GM18508 (cell line): Measurements from ENCODE around the gene ACYP1.

ENCODE experiments used
- ATAC-seq: cut with Tn5 transposase; IDR thresholded peaks from one replicate; pipeline ENCODE4 v1.9.1; 2021; ENCODE audit warnings: moderate number of reproducible peaks; ENCODE audit not compliant: insufficient read depth, unreplicated experiment

Gene ACYP1

GRCh38 chr14:75044322-75044721 is 19.5 kb downstream of the ACYP1 start:
- ATAC-seq: no peak

DNA sequence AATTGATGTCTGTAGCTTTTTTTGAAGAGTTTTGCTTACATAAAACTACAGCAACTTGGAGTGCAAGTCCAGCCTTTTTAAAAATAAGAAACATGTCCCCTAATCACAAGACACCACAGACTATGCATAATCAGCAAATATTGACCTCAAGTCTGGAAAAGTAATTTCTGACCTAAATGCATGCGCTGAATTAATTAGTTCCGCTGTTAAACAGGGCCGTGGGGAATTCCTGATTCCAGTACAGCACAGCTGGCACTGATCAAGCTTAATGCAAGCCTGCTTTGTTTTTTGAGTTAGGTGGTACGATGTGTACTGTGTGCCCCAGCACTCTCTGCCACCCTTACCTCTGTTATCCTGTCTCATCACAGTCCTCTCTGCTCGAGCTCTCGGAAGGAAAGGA is 21.8 kb downstream of the ACYP1 start:
- no peak for ATAC-seq

- ATAC-seq: no peak
Measured at GRCh38 chr14:75041613-75042012, 22.2 kb downstream of the ACYP1 start.

DNA sequence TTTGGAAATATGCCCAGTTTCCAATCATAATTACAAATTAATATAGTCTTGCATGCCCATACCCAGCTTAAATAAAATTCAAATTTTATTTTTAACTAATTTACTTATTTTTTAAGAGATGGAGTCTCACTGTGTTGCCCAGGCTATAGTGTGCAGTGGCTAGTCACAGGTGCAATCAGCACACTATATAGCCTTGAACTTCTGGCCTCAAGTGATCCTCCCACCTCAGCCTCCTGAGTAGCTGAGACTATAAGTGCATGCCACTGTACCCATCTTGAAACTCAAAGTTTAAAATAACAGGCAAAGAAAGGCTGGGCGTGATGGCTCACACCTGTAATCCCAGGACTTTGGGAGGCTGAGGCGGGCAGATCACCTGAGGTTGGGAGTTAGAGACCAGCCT is 22.9 kb downstream of the ACYP1 start:
- ATAC-seq: no peak

- ATAC-seq: no peak
Measured at GRCh38 chr14:75040507-75040906, 23.3 kb downstream of the ACYP1 start.

- ATAC-seq: no peak
Measured at GRCh38 chr14:75032939-75033338, 30.9 kb downstream of the ACYP1 start.

DNA sequence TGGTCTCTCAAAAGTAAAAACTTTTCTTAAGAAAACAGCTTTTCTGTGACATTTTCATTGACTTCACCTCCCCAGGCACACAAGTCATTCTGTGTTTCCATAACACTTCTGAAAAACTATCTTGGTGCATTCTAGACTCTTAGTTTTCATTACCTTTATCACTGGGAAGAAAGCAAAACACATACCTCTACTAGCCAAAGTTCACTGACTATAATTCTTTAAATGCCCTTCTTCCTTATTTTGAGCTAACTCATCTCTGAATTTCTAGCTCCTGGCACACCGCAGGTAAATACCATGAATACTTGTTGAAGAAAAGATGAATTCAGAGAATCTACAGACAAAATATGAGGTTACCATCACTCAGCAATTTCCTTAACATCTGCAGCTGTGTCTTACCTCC is 33.7 kb downstream of the ACYP1 start:
- no peak for ATAC-seq

- ATAC-seq: no peak
Measured at GRCh38 chr14:75025876-75026275, 37.9 kb downstream of the ACYP1 start.

- ATAC-seq: no peak
Measured at GRCh38 chr14:75025082-75025481, 38.7 kb downstream of the ACYP1 start.

GRCh38 chr14:75023108-75023507 is 40.7 kb downstream of the ACYP1 start:
- ATAC-seq: no peak

DNA sequence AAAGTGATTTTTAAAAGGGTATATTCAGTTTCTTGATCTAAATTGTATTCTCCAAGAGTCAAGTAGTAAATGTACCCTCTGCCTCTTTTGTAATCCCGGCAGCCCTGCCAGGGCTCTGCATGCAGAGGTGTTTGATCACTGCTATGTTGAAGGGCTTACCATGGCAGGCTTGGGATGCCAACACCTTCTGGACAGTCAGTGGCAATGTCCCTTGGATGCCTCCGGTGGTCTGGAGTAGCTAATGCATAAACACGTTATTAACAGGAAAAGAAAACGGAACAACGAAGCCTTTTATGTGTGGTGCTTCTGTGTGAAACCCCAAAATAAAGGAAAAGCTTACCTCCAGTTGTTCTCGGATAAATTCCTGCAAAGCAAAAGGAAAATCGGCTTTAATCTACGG is 41.2 kb downstream of the ACYP1 start:
- no peak for ATAC-seq

GRCh38 chr14:75018694-75019093 is 45.1 kb downstream of the ACYP1 start:
- no peak for ATAC-seq

DNA sequence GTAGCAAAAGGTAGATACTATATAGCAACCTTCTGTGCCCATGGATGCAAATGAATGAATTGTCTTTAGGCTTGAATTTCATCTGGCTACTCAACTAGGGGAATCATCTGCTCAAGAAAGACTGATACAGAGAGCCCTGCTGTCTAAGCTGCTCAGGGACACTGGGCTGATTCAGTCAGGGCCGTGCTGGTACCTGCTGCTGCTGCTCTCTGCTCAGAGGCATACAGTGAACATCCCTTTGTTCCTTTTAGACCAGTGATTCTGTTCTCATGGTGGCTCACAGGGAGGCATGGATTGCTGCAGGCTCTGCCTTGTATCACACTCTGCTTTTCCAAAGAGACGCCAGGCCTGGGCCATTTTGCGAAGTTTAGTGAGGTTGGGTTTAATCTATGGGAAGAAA is 47.0 kb downstream of the ACYP1 start:
- ATAC-seq: no peak

- no peak for ATAC-seq
Measured at GRCh38 chr14:75015496-75015895, 48.3 kb downstream of the ACYP1 start.

GRCh38 chr14:75013290-75013689 is 50.5 kb downstream of the ACYP1 start:
- no peak for ATAC-seq

GRCh38 chr14:75011356-75011994 is 52.3 kb downstream of the ACYP1 start:
- no peak for ATAC-seq

DNA sequence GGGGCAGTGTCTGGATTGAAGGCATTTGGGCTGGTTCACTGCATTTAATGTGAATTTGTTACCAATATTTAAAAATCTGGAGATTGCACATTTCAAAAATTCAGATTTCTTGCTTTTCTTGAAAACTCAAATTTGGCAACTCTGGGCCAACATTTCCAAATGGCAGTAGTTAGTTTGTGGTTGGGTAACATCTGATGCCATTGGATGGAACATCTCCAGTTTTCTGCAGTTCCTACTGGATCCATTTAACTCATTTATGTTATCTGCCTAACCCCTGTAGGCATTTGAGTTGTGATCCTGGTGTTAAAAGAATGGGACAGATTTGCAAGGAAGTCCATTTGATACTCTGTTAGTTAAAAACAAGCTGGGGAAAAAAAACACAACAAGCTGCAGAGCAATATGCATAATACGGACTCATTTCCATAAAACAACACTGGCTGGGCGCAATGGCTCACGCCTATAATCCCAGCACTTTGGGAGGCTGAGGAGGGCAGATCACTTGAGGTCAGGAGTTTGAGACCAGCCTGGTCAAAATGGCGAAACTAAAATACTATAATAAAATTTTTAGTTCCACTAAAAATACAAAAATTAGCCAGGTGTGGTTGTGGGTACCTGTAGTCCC is 53.2 kb downstream of the ACYP1 start:
- ATAC-seq: no peak

GRCh38 chr14:75009176-75009575 is 54.6 kb downstream of the ACYP1 start:
- no peak for ATAC-seq

DNA sequence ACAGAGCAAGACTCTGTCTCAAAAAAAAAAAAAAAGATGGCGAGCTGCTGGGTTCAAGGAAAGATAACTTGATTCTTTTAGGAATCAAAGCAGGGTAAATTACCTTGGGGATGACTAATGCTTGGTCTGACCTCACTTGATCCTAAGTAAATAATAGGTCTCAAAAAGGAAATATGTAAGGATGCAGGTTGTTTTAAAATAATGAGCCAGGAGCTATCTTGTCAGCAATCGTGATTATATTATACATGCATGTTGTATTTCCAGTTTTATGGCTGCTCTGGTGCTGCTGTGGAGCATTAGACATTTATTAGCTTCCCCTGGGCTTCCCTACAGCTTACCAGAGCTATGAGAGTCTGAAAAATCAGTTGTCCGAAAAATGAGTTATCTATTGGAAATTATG is 58.5 kb downstream of the ACYP1 start:
- no peak for ATAC-seq

DNA sequence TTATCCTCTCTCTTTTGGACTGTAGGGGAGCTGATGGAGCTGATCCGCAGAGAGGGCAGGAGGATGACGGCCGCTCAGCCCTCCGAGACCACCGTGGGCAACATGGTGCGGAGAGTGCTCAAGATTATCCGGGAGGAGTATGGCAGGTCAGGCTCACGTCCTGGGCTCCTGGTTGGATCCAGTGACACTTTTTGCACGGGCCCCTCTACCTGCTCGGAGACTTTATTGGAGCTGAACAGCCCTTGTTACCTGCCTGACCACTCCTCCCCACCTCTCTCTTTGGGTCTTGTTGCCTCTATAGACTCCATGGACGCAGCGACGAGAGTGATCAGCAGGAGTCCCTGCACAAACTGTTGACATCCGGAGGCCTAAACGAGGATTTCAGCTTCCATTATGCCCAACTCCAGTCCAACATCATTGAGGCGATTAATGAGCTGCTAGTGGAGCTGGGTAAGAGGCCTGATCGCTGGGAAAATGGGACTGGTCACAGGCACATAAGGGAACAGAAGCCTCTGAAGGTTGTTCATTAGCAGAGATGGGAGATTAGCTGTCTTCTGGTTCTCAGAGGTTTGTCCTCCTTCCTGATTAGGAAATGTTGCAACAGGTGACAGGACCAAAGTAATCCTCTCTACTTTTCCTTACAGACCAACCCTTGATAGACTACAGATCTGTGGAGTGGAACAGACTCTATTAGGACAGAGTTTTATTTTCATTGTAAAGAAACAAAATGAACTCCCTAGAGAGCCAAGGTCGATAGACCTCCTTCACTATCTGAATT is 60.4 kb downstream of the ACYP1 start:
- no peak for ATAC-seq
